ENCODE measurements around the gene DPM2.

DPM2 gene

GRCh38 chr9:127959398-127959797 lies 21.7 kb upstream of the DPM2 start:
- Histone ChIP-seq H2BK15ac (ENCODE audit: low read length) (no peak overlapping the region), H3K23ac (ENCODE audit: low read depth, low read length, poor library complexity) (no peak overlapping the region), H2BK120ac (ENCODE audit: low read depth, low read length) (no peak overlapping the region), H3K9ac (ENCODE audit: low read depth, low read length, poor library complexity) (no peak overlapping the region), H3K4ac (ENCODE audit: low read length) (no peak overlapping the region), H3K9me3 (replicated peaks in 1 of 2; ENCODE audit: control insufficient read depth in 2 of 2, insufficient read depth in 1 of 2, low read depth in 1 of 2, low read length in 2 of 2) (no peaks in the 10 kb centered on the region), H2AFZ (ENCODE audit: low read length) (no peak overlapping the region), H3K36me3 (replicated peaks in 1 of 2; ENCODE audit: control insufficient read depth in 2 of 2, insufficient read depth in 2 of 2, low read length in 2 of 2) (no peaks in the 10 kb centered on the region), H3K79me1 (ENCODE audit: low read depth, low read length) (peaks cover 12% of the 10 kb centered on the region), H4K8ac (ENCODE audit: low read depth, low read length) (no peak overlapping the region), H3K4me2 (ENCODE audit: insufficient read depth, low read length, poor library complexity, severe bottlenecking) (no peak overlapping the region), H3K14ac (ENCODE audit: low read length) (no peak overlapping the region), H4K91ac (ENCODE audit: low read depth, low read length, poor library complexity) (no peak overlapping the region), H3K27me3 (ENCODE audit: control insufficient read depth in 3 of 3, insufficient read depth in 3 of 3, low read depth in 1 of 3, low read length in 3 of 3) (no peaks in the 10 kb centered on the region), H3K4me3 (ENCODE audit: low read length in 2 of 2) (no peak overlapping the region), H2BK5ac (ENCODE audit: low read length) (no peak overlapping the region), H3K27ac (replicated peaks; ENCODE audit: low read length) (no peak overlapping the region), H2AK5ac (ENCODE audit: low read depth, low read length) (no peak overlapping the region), H3K4me1 (ENCODE audit: control insufficient read depth in 2 of 2, insufficient read depth in 1 of 2, low read depth in 1 of 2, low read length in 2 of 2) (peaks cover 5 to 18% of the 10 kb centered on the region in 2 donors), H2BK12ac (ENCODE audit: low read length) (no peak overlapping the region), H3K18ac (ENCODE audit: low read length) (no peak overlapping the region)
- WGBS, 2 donors (ENCODE audit: extremely low coverage in 2 of 2, insufficient read length in 2 of 2, insufficient replicate concordance in 1 of 2) = no CpG with 5 or more reads among the region's 4 CpGs
- DNase-seq (ENCODE audit: low spot score) = no peak

- Histone ChIP-seq H3K23ac (ENCODE audit: low read depth, low read length, poor library complexity) (no peak overlapping the region), H2BK12ac (ENCODE audit: low read length) (no peak overlapping the region), H3K4me2 (ENCODE audit: insufficient read depth, low read length, poor library complexity, severe bottlenecking) (no peak overlapping the region), H4K91ac (ENCODE audit: low read depth, low read length, poor library complexity) (no peak overlapping the region), H2BK5ac (ENCODE audit: low read length) (no peak overlapping the region), H3K9me3 (replicated peaks in 1 of 2; ENCODE audit: control insufficient read depth in 2 of 2, insufficient read depth in 1 of 2, low read depth in 1 of 2, low read length in 2 of 2) (no peaks in the 10 kb centered on the region), H3K18ac (ENCODE audit: low read length) (no peak overlapping the region), H3K27ac (replicated peaks; ENCODE audit: low read length) (no peak overlapping the region), H3K79me1 (ENCODE audit: low read depth, low read length) (peaks cover 12% of the 10 kb centered on the region), H3K4me3 (ENCODE audit: low read length in 2 of 2) (no peak overlapping the region), H3K9ac (ENCODE audit: low read depth, low read length, poor library complexity) (no peak overlapping the region), H3K4ac (ENCODE audit: low read length) (no peak overlapping the region), H2AK5ac (ENCODE audit: low read depth, low read length) (no peak overlapping the region), H3K36me3 (replicated peaks in 1 of 2; ENCODE audit: control insufficient read depth in 2 of 2, insufficient read depth in 2 of 2, low read length in 2 of 2) (no peaks in the 10 kb centered on the region), H3K27me3 (ENCODE audit: control insufficient read depth in 3 of 3, insufficient read depth in 3 of 3, low read depth in 1 of 3, low read length in 3 of 3) (no peaks in the 10 kb centered on the region), H3K4me1 (ENCODE audit: control insufficient read depth in 2 of 2, insufficient read depth in 1 of 2, low read depth in 1 of 2, low read length in 2 of 2) (peaks cover 5 to 18% of the 10 kb centered on the region in 2 donors), H2BK15ac (ENCODE audit: low read length) (no peak overlapping the region), H2AFZ (ENCODE audit: low read length) (no peak overlapping the region), H4K8ac (ENCODE audit: low read depth, low read length) (no peak overlapping the region), H3K14ac (ENCODE audit: low read length) (no peak overlapping the region), H2BK120ac (ENCODE audit: low read depth, low read length) (no peak overlapping the region)
- DNase-seq (ENCODE audit: low spot score) = no peak
- WGBS, 2 donors (ENCODE audit: extremely low coverage in 2 of 2, insufficient read length in 2 of 2, insufficient replicate concordance in 1 of 2) = no CpG with 5 or more reads among the region's 1 CpG
Measured at GRCh38 chr9:127958728-127959127, 21.1 kb upstream of the DPM2 start.

- peak overlapping the region; percentile 46 for H3K18ac ChIP-seq (ENCODE audit: low read length)
- no peak overlapping the region for H3K4me2 ChIP-seq (ENCODE audit: insufficient read depth, low read length, poor library complexity, severe bottlenecking)
- WGBS, 2 donors (ENCODE audit: extremely low coverage in 2 of 2, insufficient read length in 2 of 2, insufficient replicate concordance in 1 of 2) = no CpG with 5 or more reads among the region's 12 CpGs
Measured at GRCh38 chr9:127955294-127956015, 17.8 kb upstream of the DPM2 start.

GRCh38 chr9:127954831-127955293 lies 17.2 kb upstream of the DPM2 start:
- H3K4me2 ChIP-seq (ENCODE audit: insufficient read depth, low read length, poor library complexity, severe bottlenecking) = no peak overlapping the region
- peaks cover 0 to 6% of the 10 kb centered on the region in 2 donors for H3K36me3 ChIP-seq (replicated peaks in 1 of 2; ENCODE audit: control insufficient read depth in 2 of 2, insufficient read depth in 2 of 2, low read length in 2 of 2)
- no peak overlapping the region for H2BK12ac ChIP-seq (ENCODE audit: low read length)
- H2AK5ac ChIP-seq (ENCODE audit: low read depth, low read length) = peak overlapping the region; percentile 67
- no peak overlapping the region for H2BK120ac ChIP-seq (ENCODE audit: low read depth, low read length)
- no peak overlapping the region for H4K8ac ChIP-seq (ENCODE audit: low read depth, low read length)
- H3K27me3 ChIP-seq (ENCODE audit: control insufficient read depth in 3 of 3, insufficient read depth in 3 of 3, low read depth in 1 of 3, low read length in 3 of 3) = no peaks in the 10 kb centered on the region
- no peak overlapping the region for H3K4me3 ChIP-seq (ENCODE audit: low read length in 2 of 2)
- peak overlapping the region; percentile 37 for H2BK15ac ChIP-seq (ENCODE audit: low read length)
- no peak for DNase-seq (ENCODE audit: low spot score)
- H4K91ac ChIP-seq (ENCODE audit: low read depth, low read length, poor library complexity) = no peak overlapping the region
- no peak overlapping the region for H2AFZ ChIP-seq (ENCODE audit: low read length)
- H3K4ac ChIP-seq (ENCODE audit: low read length) = no peak overlapping the region
- H3K23ac ChIP-seq (ENCODE audit: low read depth, low read length, poor library complexity) = no peak overlapping the region
- H3K4me1 ChIP-seq (ENCODE audit: control insufficient read depth in 2 of 2, insufficient read depth in 1 of 2, low read depth in 1 of 2, low read length in 2 of 2) = peaks cover 16 to 17% of the 10 kb centered on the region in 2 donors
- H3K9ac ChIP-seq (ENCODE audit: low read depth, low read length, poor library complexity) = peak overlapping the region; percentile 50
- peak overlapping the region; percentile 14 for H2BK5ac ChIP-seq (ENCODE audit: low read length)
- no peaks in the 10 kb centered on the region for H3K9me3 ChIP-seq (replicated peaks in 1 of 2; ENCODE audit: control insufficient read depth in 2 of 2, insufficient read depth in 1 of 2, low read depth in 1 of 2, low read length in 2 of 2)
- H3K18ac ChIP-seq (ENCODE audit: low read length) = peak overlapping the region; percentile 46
- H3K27ac ChIP-seq (replicated peaks; ENCODE audit: low read length) = no peak overlapping the region
- peaks cover 9% of the 10 kb centered on the region for H3K79me1 ChIP-seq (ENCODE audit: low read depth, low read length)
- WGBS, 2 donors (ENCODE audit: extremely low coverage in 2 of 2, insufficient read length in 2 of 2, insufficient replicate concordance in 1 of 2) = no CpG with 5 or more reads among the region's 13 CpGs
- H3K14ac ChIP-seq (ENCODE audit: low read length) = no peak overlapping the region

More at GRCh38 chr9:127955294-127956015, 17.8 kb upstream of the DPM2 start:
- H2BK5ac ChIP-seq (ENCODE audit: low read length) = no peak overlapping the region
- no peak for DNase-seq (ENCODE audit: low spot score)
- H3K27ac ChIP-seq (replicated peaks; ENCODE audit: low read length) = no peak overlapping the region
- no peak overlapping the region for H4K8ac ChIP-seq (ENCODE audit: low read depth, low read length)
- H3K4me3 ChIP-seq (ENCODE audit: low read length in 2 of 2) = no peak overlapping the region
- peak overlapping the region; percentile 19 for H3K23ac ChIP-seq (ENCODE audit: low read depth, low read length, poor library complexity)
- no peak overlapping the region for H3K4ac ChIP-seq (ENCODE audit: low read length)
- no peak overlapping the region for H2AFZ ChIP-seq (ENCODE audit: low read length)
- H3K9ac ChIP-seq (ENCODE audit: low read depth, low read length, poor library complexity) = no peak overlapping the region
- no peak overlapping the region for H2AK5ac ChIP-seq (ENCODE audit: low read depth, low read length)
- H2BK15ac ChIP-seq (ENCODE audit: low read length) = peak overlapping the region; percentile 37
- no peak overlapping the region for H4K91ac ChIP-seq (ENCODE audit: low read depth, low read length, poor library complexity)
- peaks cover 10% of the 10 kb centered on the region for H3K79me1 ChIP-seq (ENCODE audit: low read depth, low read length)
- H2BK120ac ChIP-seq (ENCODE audit: low read depth, low read length) = no peak overlapping the region
- peaks cover 13 to 19% of the 10 kb centered on the region in 2 donors for H3K4me1 ChIP-seq (ENCODE audit: control insufficient read depth in 2 of 2, insufficient read depth in 1 of 2, low read depth in 1 of 2, low read length in 2 of 2)
- H3K9me3 ChIP-seq (replicated peaks in 1 of 2; ENCODE audit: control insufficient read depth in 2 of 2, insufficient read depth in 1 of 2, low read depth in 1 of 2, low read length in 2 of 2) = no peaks in the 10 kb centered on the region
- H3K27me3 ChIP-seq (ENCODE audit: control insufficient read depth in 3 of 3, insufficient read depth in 3 of 3, low read depth in 1 of 3, low read length in 3 of 3) = no peaks in the 10 kb centered on the region
- no peaks in the 10 kb centered on the region for H3K36me3 ChIP-seq (replicated peaks in 1 of 2; ENCODE audit: control insufficient read depth in 2 of 2, insufficient read depth in 2 of 2, low read length in 2 of 2)
- H2BK12ac ChIP-seq (ENCODE audit: low read length) = no peak overlapping the region
- H3K14ac ChIP-seq (ENCODE audit: low read length) = peak overlapping the region; percentile 33
